Fibroblast of lung (primary cell): ENCODE data around the gene PLA2G6. TPM values are rescaled to one million over a fixed set of nuclear protein-coding genes. Genes with fewer than 3 reads are reported as not detected.

ENCODE experiments used
- DNase-seq, 2 donors: peaks; one replicate each; pipeline versions ENCODE4 v3.0.0 to v3.0.0-alpha.2; 2010; ENCODE audit warnings: low read depth in 2 of 2
- H2AFZ ChIP-seq: 2 replicates; pipeline ENCODE4 v1.5.1; 2012; ENCODE audit warnings: low read length, control low read depth, inconsistent platforms
- H3K27ac ChIP-seq: 2 replicates; pipeline ENCODE4 v1.5.1; 2011; ENCODE audit warnings: low read length, control low read depth; ENCODE audit not compliant: insufficient read depth
- H3K27me3 ChIP-seq: 2 replicates; pipeline ENCODE4 v1.5.1; 2011; ENCODE audit warnings: mild to moderate bottlenecking, low read length; ENCODE audit not compliant: control insufficient read depth, insufficient read depth
- H3K36me3 ChIP-seq: 2 replicates; pipeline ENCODE4 v1.5.1; 2011; ENCODE audit warnings: low read length; ENCODE audit not compliant: control insufficient read depth, insufficient read depth
- H3K4me1 ChIP-seq: 2 replicates; pipeline ENCODE4 v1.5.1; 2011; ENCODE audit warnings: low read length; ENCODE audit not compliant: control insufficient read depth, insufficient read depth; ENCODE audit errors: extremely low read depth
- H3K4me2 ChIP-seq: 2 replicates; pipeline ENCODE4 v1.5.1; 2011; ENCODE audit warnings: low read length, control low read depth; ENCODE audit not compliant: insufficient read depth; ENCODE audit errors: extremely low read depth
- H3K4me3 ChIP-seq, 4 experiments: fragments of 200-600 bp in 1 of 4; sonication (generic) in 1 of 4; replicated peaks in 1 of 4; 2 replicates each; pipeline ENCODE4 v1.5.1; 2011 to 2016; ENCODE audit warnings: low read length in 4 of 4, low read depth in 3 of 4, mild to moderate bottlenecking in 3 of 4, control low read depth in 2 of 4, inconsistent platforms in 1 of 4, mixed read lengths in 1 of 4; ENCODE audit not compliant: insufficient read depth in 1 of 4; ENCODE audit errors: control extremely low read depth in 1 of 4
- H3K79me2 ChIP-seq: 2 replicates; pipeline ENCODE4 v1.5.1; 2012; ENCODE audit warnings: mild to moderate bottlenecking, low read length, inconsistent platforms; ENCODE audit not compliant: control insufficient read depth, insufficient read depth
- H3K9ac ChIP-seq: 2 replicates; pipeline ENCODE4 v1.5.1; 2011; ENCODE audit warnings: mild to moderate bottlenecking, low read length, control low read depth; ENCODE audit not compliant: insufficient read depth
- H3K9me3 ChIP-seq: 2 replicates; pipeline ENCODE4 v1.5.1; 2012; ENCODE audit warnings: low read depth, low read length; ENCODE audit not compliant: control insufficient read depth, insufficient read depth
- H4K20me1 ChIP-seq: 2 replicates; pipeline ENCODE4 v1.5.1; 2011; ENCODE audit warnings: low read length; ENCODE audit not compliant: control insufficient read depth, insufficient read depth; ENCODE audit errors: extremely low read depth
- CTCF ChIP-seq, 2 donors: IDR thresholded peaks in 1 of 2; conservative IDR thresholded peaks in 1 of 2; 1 replicate in 1 of 2; 2 replicates in 1 of 2; pipeline ENCODE4 v1.5.1; 2011 to 2012; ENCODE audit warnings: low read length in 2 of 2, control low read depth in 1 of 2, inconsistent platforms in 1 of 2, low read depth in 1 of 2, mild to moderate bottlenecking in 1 of 2
- EZH2 ChIP-seq: IDR thresholded peaks from 2 replicates; pipeline ENCODE4 v1.5.1; 2012; ENCODE audit warnings: low read length, control low read depth, mild to moderate bottlenecking; ENCODE audit errors: missing control alignments
- polyA plus RNA-seq, 2 donors: library from polyadenylated mRNA; depleted of rRNA in 1 of 2; stranded (reverse) in 1 of 2; unstranded in 1 of 2; fragments of >200 nt; gene quantifications; 2 replicates each; pipeline ENCODE4 v1.2.1, GENCODE V29; 2011 to 2012; ENCODE audit warnings: missing spikeins in 1 of 2
- total RNA-seq: library from RNA; depleted of rRNA; stranded (reverse); fragments of >200 nt; gene quantifications from 2 replicates; pipeline ENCODE4 v1.2.1, GENCODE V29; 2014

Gene PLA2G6
- total and polyA plus RNA-seq, 2 donors (not counting 1 experiment from before 2014, with no cell fraction given) = 4.8 to 29.9 TPM

- Histone ChIP-seq H3K36me3 (no peaks in the 10 kb centered on the region), H3K27me3 (no peaks in the 10 kb centered on the region), H3K27ac (no peak overlapping the region), H3K4me1 (no peaks in the 10 kb centered on the region), H3K4me2 (no peak overlapping the region), H3K9ac (no peak overlapping the region), H4K20me1 (no peaks in the 10 kb centered on the region), H2AFZ (no peak overlapping the region), H3K9me3 (no peaks in the 10 kb centered on the region), H3K4me3 (no peak overlapping the region), H3K79me2 (no peaks in the 10 kb centered on the region)
- TF ChIP-seq EZH2 (no peak), CTCF (conservative IDR thresholded peaks at IDR 0.05 in 1 of 2, IDR thresholded peaks at IDR 0.05 in 1 of 2; ENCODE audit: low read depth in 1 of 2, low read length in 2 of 2) (no peak)
- no peak for DNase-seq
These were observed 74.6 kb downstream of the PLA2G6 start for GRCh38 chr22:38106814-38107578.

- H3K27me3 ChIP-seq = no peaks in the 10 kb centered on the region
- no peak overlapping the region for H3K27ac ChIP-seq
- H3K4me1 ChIP-seq = no peaks in the 10 kb centered on the region
- no peaks in the 10 kb centered on the region for H3K79me2 ChIP-seq
- H3K9ac ChIP-seq = no peak overlapping the region
- DNase-seq = no peak
- H2AFZ ChIP-seq = no peak overlapping the region
- TF ChIP-seq EZH2 = no peak
- TF ChIP-seq CTCF (conservative IDR thresholded peaks at IDR 0.05 in 1 of 2, IDR thresholded peaks at IDR 0.05 in 1 of 2; ENCODE audit: low read depth in 1 of 2, low read length in 2 of 2) = peak; percentile 39 to 45
- no peaks in the 10 kb centered on the region for H3K9me3 ChIP-seq
- H3K4me2 ChIP-seq = no peak overlapping the region
- no peak overlapping the region for H3K4me3 ChIP-seq
- H3K36me3 ChIP-seq = no peaks in the 10 kb centered on the region
- H4K20me1 ChIP-seq = no peaks in the 10 kb centered on the region
These were observed 77.5 kb downstream of the PLA2G6 start for GRCh38 chr22:38104084-38104483.

GRCh38 chr22:38103641-38104040, 78.0 kb downstream of the PLA2G6 start:
- Histone ChIP-seq H3K79me2 (no peaks in the 10 kb centered on the region), H3K27ac (no peak overlapping the region), H3K27me3 (no peaks in the 10 kb centered on the region), H2AFZ (no peak overlapping the region), H3K4me1 (peaks cover 3% of the 10 kb centered on the region), H3K9ac (no peak overlapping the region), H3K36me3 (no peaks in the 10 kb centered on the region), H3K4me3 (no peak overlapping the region), H3K4me2 (no peak overlapping the region), H4K20me1 (no peaks in the 10 kb centered on the region), H3K9me3 (no peaks in the 10 kb centered on the region)
- DNase-seq = no peak
- TF ChIP-seq CTCF (conservative IDR thresholded peaks at IDR 0.05 in 1 of 2, IDR thresholded peaks at IDR 0.05 in 1 of 2; ENCODE audit: low read depth in 1 of 2, low read length in 2 of 2) (no peak), EZH2 (no peak)
